ENCODE data around the gene AMOTL2.

GRCh38 chr3:134376786-134377426 is 2.7 kb upstream of the AMOTL2 start:
- no peak for TF ChIP-seq SUZ12 (IDR thresholded peaks at IDR 0.05; ENCODE audit: extremely low read depth, insufficient read depth, insufficient read length)
- no peak for TF ChIP-seq YY1 (IDR thresholded peaks at IDR 0.05; ENCODE audit: insufficient read depth, insufficient read length)
- no peak for TF ChIP-seq ZNF274 (IDR thresholded peaks at IDR 0.05; ENCODE audit: low read depth, low read length)
